K562 (cell line): ENCODE measurements around the gene PTPRM.

Experiments
- CTCF ChIP-seq, 3 experiments: IDR thresholded peaks in 2 of 3; conservative IDR thresholded peaks in 1 of 3; 2 replicates each; pipeline ENCODE4 v1.5.1; 2011 to 2012; ENCODE audit warnings: low read length in 3 of 3, mild to moderate bottlenecking in 3 of 3, control low read depth in 2 of 3, improper control_type of control experiment in 1 of 3, inconsistent platforms in 1 of 3, low read depth in 1 of 3, mixed read lengths in 1 of 3, moderate library complexity in 1 of 3; ENCODE audit not compliant: insufficient read depth in 2 of 3
- DMBX1 ChIP-seq: fragments of 250-450 bp; sonication (Bioruptor Pico); IDR thresholded peaks from 2 replicates; pipeline ENCODE4 v1.8.0; 2022; ENCODE audit warnings: inconsistent platforms, mild to moderate bottlenecking, moderate library complexity, borderline replicate concordance
- LEF1 ChIP-seq: fragments of 450-650 bp; IDR thresholded peaks from 2 replicates; pipeline ENCODE4 v1.6.1; 2016; ENCODE audit warnings: mild to moderate bottlenecking
- NBN ChIP-seq: fragments of 450-650 bp; IDR thresholded peaks from 2 replicates; pipeline ENCODE4 v1.6.1; 2016; ENCODE audit warnings: low read depth, mild to moderate bottlenecking
- SP2 ChIP-seq: IDR thresholded peaks from 2 replicates; pipeline ENCODE4 v1.6.1; 2011; ENCODE audit warnings: mild to moderate bottlenecking, low read depth, low read length, moderate library complexity; ENCODE audit not compliant: poor library complexity, severe bottlenecking; ENCODE audit errors: extremely low read depth
- ZC3H4 ChIP-seq: sonication (generic); formaldehyde crosslinking; IDR thresholded peaks from 2 replicates; pipeline ENCODE4 v1.9.0; 2021; ENCODE audit warnings: missing genetic modification reagents, borderline replicate concordance
- TF ChIP-seq, protein P1 (sequence below): conservative IDR thresholded peaks from 2 replicates; pipeline ENCODE4 v1.6.1; 2011; ENCODE audit warnings: low read depth, mild to moderate bottlenecking, low read length; ENCODE audit not compliant: control insufficient read depth

- TF ChIP-seq, protein P1, sequence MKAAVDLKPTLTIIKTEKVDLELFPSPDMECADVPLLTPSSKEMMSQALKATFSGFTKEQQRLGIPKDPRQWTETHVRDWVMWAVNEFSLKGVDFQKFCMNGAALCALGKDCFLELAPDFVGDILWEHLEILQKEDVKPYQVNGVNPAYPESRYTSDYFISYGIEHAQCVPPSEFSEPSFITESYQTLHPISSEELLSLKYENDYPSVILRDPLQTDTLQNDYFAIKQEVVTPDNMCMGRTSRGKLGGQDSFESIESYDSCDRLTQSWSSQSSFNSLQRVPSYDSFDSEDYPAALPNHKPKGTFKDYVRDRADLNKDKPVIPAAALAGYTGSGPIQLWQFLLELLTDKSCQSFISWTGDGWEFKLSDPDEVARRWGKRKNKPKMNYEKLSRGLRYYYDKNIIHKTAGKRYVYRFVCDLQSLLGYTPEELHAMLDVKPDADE, result no peak
- TF ChIP-seq DMBX1 (no peak), SP2 (no peak), LEF1 (no peak), NBN (no peak), CTCF (IDR thresholded peaks at IDR 0.05 in 2 of 3, conservative IDR thresholded peaks at IDR 0.05 in 1 of 3; ENCODE audit: insufficient read depth in 2 of 3, low read depth in 1 of 3, low read length in 3 of 3) (no peak), ZC3H4 (CRISPR knock-in tag) (no peak)
Measured at GRCh38 chr18:8279346-8279745, 712.2 kb downstream of the PTPRM start.
